Lower lobe of right lung (tissue), 2 donors: ENCODE measurements around the gene ACADSB. TPM values are rescaled to one million over a fixed set of nuclear protein-coding genes. Genes with fewer than 3 reads are reported as not detected.

Experiments used
- ATAC-seq, 2 donors: fragments of 200-7000 bp; cut with Tn5 transposase; one replicate each; pipeline ENCODE4 v1.9.1; 2020 to 2022; ENCODE audit warnings: mild to moderate bottlenecking in 2 of 2, moderate library complexity in 2 of 2
- DNase-seq: peaks from one replicate; pipeline ENCODE4 v3.0.0-alpha.2; 2020
- H3K27ac ChIP-seq: fragments of 200-600 bp; one replicate; pipeline ENCODE4 v1.8.0; 2022
- H3K27me3 ChIP-seq: fragments of 200-600 bp; one replicate; pipeline ENCODE4 v1.8.0; 2022; ENCODE audit warnings: low read depth
- H3K36me3 ChIP-seq: fragments of 200-600 bp; one replicate; pipeline ENCODE4 v1.8.0; 2022; ENCODE audit warnings: mild to moderate bottlenecking
- H3K4me1 ChIP-seq: fragments of 200-600 bp; one replicate; pipeline ENCODE4 v1.8.0; 2022
- H3K4me3 ChIP-seq: fragments of 200-600 bp; one replicate; pipeline ENCODE4 v1.8.0; 2022; ENCODE audit warnings: mild to moderate bottlenecking
- H3K9me3 ChIP-seq: fragments of 200-600 bp; one replicate; pipeline ENCODE4 v1.8.0; 2022
- CTCF ChIP-seq: fragments of 200-600 bp; IDR thresholded peaks from one replicate; pipeline ENCODE4 v1.8.0; 2022; ENCODE audit warnings: antibody characterized with exemption, mild to moderate bottlenecking
- intact Hi-C: fragments of 100-400 bp; cut with DNase I; formaldehyde crosslinking; loops from one replicate; pipeline ENCODE4 v1.11.0; 2022
- total RNA-seq: library from RNA; stranded (reverse); fragmentation: NEBNext Ultra II Directional; extraction: Animal tissue kit (Norgen Biotek cat#: 25700); gene quantifications from one replicate; pipeline ENCODE4 v1.2.1, GENCODE V29; 2021
- donor health status: DM: no; HTN: yes; CAD: no; lungs with severe emphysema.

ACADSB gene
- total RNA-seq, 1 donor from 2014 or later, result 24.0 TPM

- ATAC-seq (no peak), DNase-seq (no peak)
- intact Hi-C loops, result no loop called here
- H3K27me3 ChIP-seq, result no peaks in the 10 kb centered on the region
- H3K4me3 ChIP-seq, result no peak overlapping the region
- H3K36me3 ChIP-seq, result peaks cover 37% of the 10 kb centered on the region
- no peak for TF ChIP-seq CTCF
- no peaks in the 10 kb centered on the region for H3K9me3 ChIP-seq
- H3K27ac ChIP-seq, result no peak overlapping the region
- H3K4me1 ChIP-seq, result peaks cover under 1% of the 10 kb centered on the region
Measured at GRCh38 chr10:122986335-122986734, 22.5 kb upstream of the ACADSB start.

- ATAC-seq (no peak), DNase-seq (no peak)
- Histone ChIP-seq H3K36me3 (peaks cover 58% of the 10 kb centered on the region), H3K9me3 (no peaks in the 10 kb centered on the region), H3K27me3 (no peaks in the 10 kb centered on the region), H3K4me1 (no peaks in the 10 kb centered on the region), H3K27ac (no peak overlapping the region), H3K4me3 (no peak overlapping the region)
- intact Hi-C loops, result no loop called here
- no peak for TF ChIP-seq CTCF
Measured at GRCh38 chr10:122988501-122988900, 20.3 kb upstream of the ACADSB start.

- Histone ChIP-seq H3K4me3 (no peak overlapping the region), H3K9me3 (no peaks in the 10 kb centered on the region), H3K4me1 (no peaks in the 10 kb centered on the region), H3K27ac (no peak overlapping the region), H3K27me3 (no peaks in the 10 kb centered on the region), H3K36me3 (peaks cover 65% of the 10 kb centered on the region)
- ATAC-seq (no peak), DNase-seq (no peak)
- no peak for TF ChIP-seq CTCF
- intact Hi-C loops, result no loop called here
Measured at GRCh38 chr10:122990278-122990677, 18.5 kb upstream of the ACADSB start.

- intact Hi-C loops, result no loop called here
- no peak for DNase-seq
- Histone ChIP-seq H3K27me3 (no peaks in the 10 kb centered on the region), H3K4me3 (no peak overlapping the region), H3K9me3 (no peaks in the 10 kb centered on the region), H3K27ac (no peak overlapping the region), H3K36me3 (peaks cover 80% of the 10 kb centered on the region), H3K4me1 (no peaks in the 10 kb centered on the region)
- no peak for ATAC-seq
- TF ChIP-seq CTCF, result no peak
Measured at GRCh38 chr10:122992031-122992585, 16.7 kb upstream of the ACADSB start.

GRCh38 chr10:122993797-122994336, 14.9 kb upstream of the ACADSB start:
- ATAC-seq (no peak), DNase-seq (no peak)
- peaks cover 85% of the 10 kb centered on the region for H3K36me3 ChIP-seq
- intact Hi-C loops, result no loop called here
- H3K27ac ChIP-seq, result no peak overlapping the region
- no peaks in the 10 kb centered on the region for H3K27me3 ChIP-seq
- no peaks in the 10 kb centered on the region for H3K9me3 ChIP-seq
- no peak for TF ChIP-seq CTCF
- no peaks in the 10 kb centered on the region for H3K4me1 ChIP-seq
- H3K4me3 ChIP-seq, result no peak overlapping the region
